Activated CD4-positive, alpha-beta T cell treated with anti-CD3 and anti-CD28 coated beads for 36 hours (primary cell): ENCODE measurements around the gene PTPRN. TPM values are rescaled to one million over a fixed set of nuclear protein-coding genes. Genes with fewer than 3 reads are reported as not detected.
A peak's percentile ranks its signal among the peaks of the same experiment; 100 is the strongest.

ENCODE experiments used
- ATAC-seq: fragments of 200-7000 bp; cut with Tn5 transposase; one replicate; pipeline ENCODE4 v1.10.0; 2021; ENCODE audit warnings: mild to moderate bottlenecking, moderate library complexity
- CTCF ChIA-PET: fragments of 350-600 bp; sonication (Branson Sonifier 250); formaldehyde crosslinking; loops from one replicate; lab custom pipeline; 2021; ENCODE audit warnings: antibody characterized with exemption; lab: Charles Lee
- POLR2A ChIA-PET: fragments of 350-600 bp; sonication (Branson Sonifier 250); formaldehyde crosslinking; loops from one replicate; lab custom pipeline; 2021; ENCODE audit warnings: antibody characterized with exemption, inconsistent platforms; lab: Charles Lee
- DNase-seq: peaks from one replicate; pipeline ENCODE4 v3.0.0-alpha.2; 2020
- H3K27ac Mint-ChIP-seq: one replicate; pipeline ENCODE4 v1.8.0; 2021; ENCODE audit warnings: mixed read lengths
- H3K27me3 Mint-ChIP-seq: one replicate; pipeline ENCODE4 v1.8.0; 2021; ENCODE audit warnings: mixed read lengths
- H3K36me3 Mint-ChIP-seq: one replicate; pipeline ENCODE4 v1.8.0; 2021; ENCODE audit warnings: low read depth, mixed read lengths
- H3K4me1 Mint-ChIP-seq: one replicate; pipeline ENCODE4 v1.8.0; 2021; ENCODE audit warnings: mixed read lengths
- H3K4me3 Mint-ChIP-seq: one replicate; pipeline ENCODE4 v1.8.0; 2021; ENCODE audit warnings: mild to moderate bottlenecking, moderate library complexity, mixed read lengths
- H3K9me3 Mint-ChIP-seq: one replicate; pipeline ENCODE4 v1.8.0; 2021; ENCODE audit warnings: low read depth, mixed read lengths
- intact Hi-C, 2 experiments: fragments of 100-400 bp; cut with DNase I in 1 of 2; cut with micrococcal nuclease in 1 of 2; formaldehyde crosslinking; loops; one replicate each; pipeline versions ENCODE4 v1.14.2 to v1.15.1; 2022 to 2024; cut with DNase I, micrococcal nuclease
- total RNA-seq, 2 experiments: library from RNA; stranded (reverse); gene quantifications; one replicate each; pipeline ENCODE4 v1.2.3, GENCODE V29; 2021

The PTPRN gene
- under 1 TPM; 0.30 to 0.43 TPM for total RNA-seq

DNA sequence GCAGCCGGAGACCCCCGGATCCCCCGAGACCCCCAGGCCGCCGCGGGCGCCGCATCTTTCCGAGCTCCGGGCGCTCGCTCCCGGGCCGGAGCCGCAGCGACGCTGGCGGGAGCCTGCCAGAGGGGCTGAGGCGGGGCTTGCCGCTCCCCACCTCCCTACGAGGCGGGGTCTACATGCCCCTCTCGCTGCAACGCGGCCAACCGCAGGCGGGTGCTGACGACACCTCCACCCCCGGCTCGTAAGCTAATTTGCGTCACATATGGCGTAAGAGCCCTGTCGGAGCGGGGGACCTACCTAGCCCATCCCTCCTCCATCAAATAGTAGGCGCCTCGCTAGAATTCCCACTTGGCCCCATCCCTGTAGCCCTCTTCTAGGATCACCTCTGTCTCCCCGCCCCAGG lies at the start of gene PTPRN:
TSS of gene PTPRN (minus strand) at position 124 of the 400 bp plus-strand sequence. CDS start at position 55, 69 bp downstream.
- DNase-seq (no peak), ATAC-seq (no peak)
- ChIA-PET POLR2A (no interaction called here), CTCF (interaction anchor here (1.0 to 3.4 kb wide), 2 partner anchors 11 to 14 kb away, joined by 3 to 12 read pairs; no protein-coding TSS in a partner anchor)
- no peak within 1 kb of the TSS for H3K4me3 Mint-ChIP-seq
- intact Hi-C loops = loop anchor here in 1 of 2 experiments (5.0 to 10.0 kb wide), 2 partner anchors 324 to 347 kb away; partner anchors contain the start of gene FEV
- no peak within 1 kb of the TSS for H3K27ac Mint-ChIP-seq
- H3K27me3 Mint-ChIP-seq = peaks cover 38% of the 10 kb centered on the region
- H3K36me3 Mint-ChIP-seq = no peaks in the 10 kb centered on the region
- H3K4me1 Mint-ChIP-seq = peaks cover 7% of the 10 kb centered on the region
- H3K9me3 Mint-ChIP-seq = no peaks in the 10 kb centered on the region

DNA sequence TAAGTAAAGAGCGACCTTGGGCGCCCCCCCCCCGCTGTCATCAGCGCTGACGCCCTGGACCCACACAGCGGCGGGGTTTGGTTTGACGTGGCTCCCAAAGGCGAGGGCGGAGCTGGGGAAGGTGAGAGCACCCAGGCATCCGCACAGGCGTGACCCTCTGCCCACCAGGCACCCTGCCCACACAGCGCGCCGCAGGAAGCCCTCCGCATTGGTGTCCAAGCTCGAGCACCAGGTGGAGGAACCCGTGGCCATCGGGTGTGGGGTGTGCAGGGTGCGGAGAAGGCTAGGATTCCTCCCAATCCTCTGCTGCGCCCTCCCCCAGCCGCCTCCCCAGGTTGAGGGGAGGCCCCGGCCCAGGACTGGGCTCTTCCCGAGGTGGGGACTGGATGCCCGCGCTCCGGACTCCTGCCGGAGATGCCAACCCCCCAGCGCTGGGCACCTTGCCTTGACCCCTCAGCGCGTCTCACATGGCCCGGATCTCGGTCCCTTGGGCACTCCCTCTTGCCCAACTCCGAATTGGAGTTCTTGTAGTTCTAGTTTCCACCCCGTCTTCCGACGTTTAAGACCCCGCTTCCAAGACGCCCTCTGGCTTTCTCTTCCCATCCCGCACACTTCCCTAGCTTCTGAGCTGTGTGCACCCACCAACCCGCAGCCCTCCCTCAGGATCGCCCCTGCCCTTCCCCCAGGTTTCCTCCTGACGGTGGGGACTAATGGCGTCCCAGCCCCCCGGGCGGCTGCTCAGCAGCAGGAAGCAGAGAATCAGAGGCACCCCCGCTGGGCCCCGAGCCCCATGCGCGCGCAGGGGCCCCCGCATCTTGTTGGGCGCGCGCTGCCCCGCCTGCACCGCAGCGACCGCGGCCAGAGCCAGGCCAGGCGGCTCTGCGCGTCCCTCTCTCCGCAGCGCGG lies 49.2 kb upstream of the PTPRN start:
- DNase-seq (peak; percentile 46), ATAC-seq (peak; percentile 53)
- Mint-ChIP-seq H3K36me3 (no peaks in the 10 kb centered on the region), H3K27ac (no peak overlapping the region), H3K9me3 (no peaks in the 10 kb centered on the region), H3K27me3 (peaks cover 41% of the 10 kb centered on the region), H3K4me3 (no peak overlapping the region), H3K4me1 (peaks cover 6% of the 10 kb centered on the region)
- CTCF ChIA-PET = interaction anchor here (0.6 to 0.7 kb wide), 2 partner anchors 77 to 295 kb away, joined by 3 read pairs; no protein-coding TSS in a partner anchor
- intact Hi-C loops = no loop called here
- POLR2A ChIA-PET = no interaction called here

DNA sequence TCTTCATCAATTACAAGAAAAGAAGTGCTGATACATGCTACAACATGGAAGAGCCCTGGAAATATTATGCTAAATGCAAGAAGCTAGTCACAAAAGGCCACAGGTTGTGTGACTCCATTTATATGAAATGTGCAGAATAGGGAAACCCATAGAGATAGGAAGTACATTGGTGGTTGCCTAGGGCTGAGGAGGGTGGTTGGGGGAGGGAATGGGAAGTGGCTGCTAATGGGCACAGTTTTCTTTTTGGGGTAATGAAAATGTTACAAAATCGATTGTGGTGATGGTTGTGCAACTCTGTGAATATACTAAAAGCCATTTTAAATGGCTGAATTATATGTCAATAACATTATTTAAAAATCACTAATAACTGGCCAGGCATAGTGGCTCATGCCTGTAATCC lies 47.6 kb upstream of the PTPRN start:
- H3K4me1 Mint-ChIP-seq = peaks cover 3% of the 10 kb centered on the region
- ATAC-seq (no peak), DNase-seq (no peak)
- no peak overlapping the region for H3K4me3 Mint-ChIP-seq
- no peaks in the 10 kb centered on the region for H3K9me3 Mint-ChIP-seq
- intact Hi-C loops = no loop called here
- ChIA-PET POLR2A (no interaction called here), CTCF (interaction anchor here (0.6 to 1.2 kb wide), 6 partner anchors 11 to 948 kb away, joined by 3 to 4 read pairs (median 3); no protein-coding TSS in a partner anchor)
- peaks cover 41% of the 10 kb centered on the region for H3K27me3 Mint-ChIP-seq
- H3K36me3 Mint-ChIP-seq = no peaks in the 10 kb centered on the region
- no peak overlapping the region for H3K27ac Mint-ChIP-seq

DNA sequence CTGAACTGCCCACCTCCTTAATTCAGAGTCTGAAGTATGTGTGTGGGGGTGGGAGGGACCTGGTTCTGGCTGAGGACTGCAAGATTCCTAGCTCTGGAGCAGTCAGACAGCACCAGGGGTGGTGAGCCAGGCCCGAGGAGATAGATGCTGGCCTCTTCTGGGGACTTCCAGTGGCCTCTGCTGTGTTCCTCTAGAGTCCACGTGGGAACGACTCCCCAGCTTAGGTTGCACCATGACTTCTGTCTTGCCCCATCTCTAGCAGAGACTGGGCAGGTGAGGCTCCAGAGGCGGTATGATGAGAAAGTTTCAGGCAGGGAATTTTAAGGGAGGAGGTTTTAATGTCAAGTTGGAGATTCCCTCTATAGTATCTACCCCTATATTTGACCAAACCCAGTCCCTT lies 45.4 kb upstream of the PTPRN start:
- POLR2A ChIA-PET = no interaction called here
- intact Hi-C loops = loop anchor here in 1 of 2 experiments (5.0 kb wide), 1 partner anchor 192 kb away; the partner anchor contains the start of gene NHEJ1
- Mint-ChIP-seq H3K36me3 (no peaks in the 10 kb centered on the region), H3K27ac (no peak overlapping the region), H3K4me1 (peaks cover 3% of the 10 kb centered on the region), H3K9me3 (no peaks in the 10 kb centered on the region), H3K4me3 (no peak overlapping the region), H3K27me3 (peaks cover 36% of the 10 kb centered on the region)
- ATAC-seq (no peak), DNase-seq (no peak)
- CTCF ChIA-PET = interaction anchor here (0.7 to 0.9 kb wide), 3 partner anchors 68 to 633 kb away, joined by 3 read pairs; no protein-coding TSS in a partner anchor

DNA sequence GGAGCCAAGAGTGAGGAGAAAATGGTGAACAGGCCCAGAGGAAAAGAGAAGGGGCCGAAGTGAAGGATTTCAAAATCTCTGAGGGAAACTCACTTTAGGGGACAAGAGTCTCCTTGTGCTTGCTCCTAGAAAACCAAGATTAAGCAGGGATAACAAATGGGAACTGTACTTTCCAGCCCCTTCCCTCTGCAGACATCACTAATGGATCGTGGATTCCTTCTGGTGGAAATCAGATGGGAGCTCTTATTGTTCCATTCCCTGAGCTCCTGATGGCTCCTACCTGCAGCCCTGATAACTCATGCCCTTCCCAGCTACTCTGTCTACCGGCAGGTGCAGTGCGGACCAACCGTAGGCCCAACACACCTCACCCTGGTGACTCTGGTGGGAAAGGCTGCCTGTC lies 43.9 kb upstream of the PTPRN start:
- Mint-ChIP-seq H3K27ac (no peak overlapping the region), H3K4me3 (no peak overlapping the region), H3K9me3 (no peaks in the 10 kb centered on the region), H3K4me1 (no peaks in the 10 kb centered on the region), H3K36me3 (no peaks in the 10 kb centered on the region), H3K27me3 (peaks cover 33% of the 10 kb centered on the region)
- POLR2A ChIA-PET = no interaction called here
- ATAC-seq (no peak), DNase-seq (no peak)
- intact Hi-C loops = loop anchor here (2.0 to 5.0 kb wide), 2 partner anchors 191 to 294 kb away; partner anchors contain the start of gene NHEJ1 (in 1 of the 2)
- CTCF ChIA-PET = interaction anchor here (0.7 to 1.6 kb wide), 9 partner anchors 8 to 201 kb away, joined by 3 to 7 read pairs (median 4); partner anchors contain the start of gene DNAJB2

DNA sequence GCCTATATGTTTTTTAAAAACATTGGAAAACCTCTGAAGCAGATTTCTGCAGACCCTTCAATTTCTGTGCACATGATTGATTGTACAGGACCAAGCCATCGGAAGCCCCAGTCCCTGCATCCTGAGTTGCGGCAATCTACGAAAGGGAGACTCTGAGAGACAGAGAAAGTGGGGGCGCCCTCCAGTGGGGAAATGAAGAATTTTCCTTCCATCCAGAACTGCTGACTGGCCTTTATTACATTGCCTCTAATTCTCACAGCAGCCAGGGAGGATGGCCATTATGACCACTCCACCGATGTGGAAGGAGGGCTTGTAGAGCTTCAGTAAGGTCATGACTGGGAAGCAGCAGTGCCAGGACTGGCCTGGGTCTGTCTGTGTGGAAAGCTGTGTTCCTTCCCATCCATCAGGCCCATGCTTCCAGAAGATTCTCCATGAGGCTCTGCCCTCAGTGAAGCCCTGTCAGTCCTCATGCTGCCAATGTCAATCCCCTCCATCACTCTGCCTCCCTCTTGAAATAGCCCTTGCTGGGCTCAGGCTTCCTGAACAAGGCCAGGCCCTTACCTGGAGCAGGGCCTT lies 43.3 kb upstream of the PTPRN start:
- peak; percentile 86 for DNase-seq
- intact Hi-C loops = loop anchor here (1.0 to 5.0 kb wide), 3 partner anchors 190 to 294 kb away; partner anchors contain the start of gene NHEJ1 (in 2 of the 2)
- ATAC-seq = peak; percentile 96
- POLR2A ChIA-PET = interaction anchor here (0.7 kb wide), 1 partner anchor 17 kb away, joined by 5 read pairs; no protein-coding TSS in a partner anchor
- Mint-ChIP-seq H3K4me3 (no peak overlapping the region), H3K27me3 (peaks cover 30% of the 10 kb centered on the region), H3K9me3 (no peaks in the 10 kb centered on the region), H3K4me1 (no peaks in the 10 kb centered on the region), H3K27ac (no peak overlapping the region), H3K36me3 (no peaks in the 10 kb centered on the region)
- CTCF ChIA-PET = interaction anchor here (0.7 to 1.6 kb wide), 4 partner anchors 11 to 227 kb away, joined by 3 to 7 read pairs (median 4); partner anchors contain the start of gene DNAJB2

DNA sequence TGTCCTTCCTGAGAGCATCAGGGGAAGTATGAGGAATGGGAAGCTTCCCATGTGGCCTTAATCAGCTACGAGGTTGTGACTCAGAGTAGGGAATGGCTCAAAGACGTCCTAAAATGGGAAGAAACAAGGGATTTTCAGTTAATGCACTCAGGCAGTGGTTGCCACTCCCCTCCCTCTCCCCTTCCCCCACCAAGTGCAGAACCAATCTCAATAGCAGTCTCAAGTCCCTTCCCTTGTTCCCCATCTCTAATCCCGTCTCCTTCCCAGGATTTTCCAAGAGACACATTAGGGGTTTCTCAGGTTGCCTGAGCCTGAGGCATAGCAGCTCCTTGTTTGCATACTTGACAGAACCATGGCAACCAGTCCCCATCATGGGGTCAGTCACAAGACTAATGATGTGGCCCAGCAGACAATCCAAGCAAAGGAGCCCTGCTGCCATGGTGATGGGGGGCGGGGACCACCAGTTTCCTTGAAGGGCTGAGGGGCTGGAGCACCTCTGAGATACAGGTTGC lies 41.6 kb upstream of the PTPRN start:
- intact Hi-C loops = loop anchor here in 1 of 2 experiments (5.0 kb wide), 1 partner anchor 188 kb away; the partner anchor contains the start of gene NHEJ1
- no peak overlapping the region for H3K4me3 Mint-ChIP-seq
- CTCF ChIA-PET = interaction anchor here (0.6 to 1.7 kb wide), 10 partner anchors 10 to 408 kb away, joined by 3 to 6 read pairs (median 4); no protein-coding TSS in a partner anchor

DNA sequence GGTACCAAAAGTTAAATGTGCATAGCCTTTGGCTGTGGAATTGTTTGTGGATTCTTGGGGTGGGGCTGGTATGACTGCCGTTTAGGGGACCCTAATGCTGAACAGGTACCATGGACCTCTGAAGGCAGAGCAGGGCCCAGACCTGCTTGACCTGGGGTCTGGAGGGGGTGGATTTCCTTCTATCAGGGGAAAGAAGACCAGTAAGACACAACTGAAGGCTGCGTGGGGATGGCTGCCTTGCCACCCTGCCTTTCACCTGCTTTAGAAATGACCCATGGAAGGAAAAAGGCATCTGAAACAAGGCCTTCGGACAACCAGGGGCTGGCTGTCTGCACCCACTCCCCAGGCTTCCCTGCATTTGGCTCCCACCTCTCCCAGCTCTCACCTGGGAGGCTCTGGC lies 41.0 kb upstream of the PTPRN start:
- ChIA-PET CTCF (interaction anchor here (0.6 to 1.7 kb wide), 5 partner anchors 53 to 473 kb away, joined by 3 to 4 read pairs (median 3); no protein-coding TSS in a partner anchor), POLR2A (no interaction called here)
- DNase-seq (no peak), ATAC-seq (no peak)
- intact Hi-C loops = loop anchor here in 1 of 2 experiments (5.0 kb wide), 1 partner anchor 188 kb away; the partner anchor contains the start of gene NHEJ1
- no peak overlapping the region for H3K4me3 Mint-ChIP-seq
- no peaks in the 10 kb centered on the region for H3K4me1 Mint-ChIP-seq
- H3K27me3 Mint-ChIP-seq = peaks cover 19% of the 10 kb centered on the region
- H3K27ac Mint-ChIP-seq = no peak overlapping the region
- no peaks in the 10 kb centered on the region for H3K36me3 Mint-ChIP-seq
- no peaks in the 10 kb centered on the region for H3K9me3 Mint-ChIP-seq

More for the DNA sequence above, 41.6 kb upstream of the PTPRN start:
- no peaks in the 10 kb centered on the region for H3K36me3 Mint-ChIP-seq
- peaks cover 25% of the 10 kb centered on the region for H3K27me3 Mint-ChIP-seq
- DNase-seq (no peak), ATAC-seq (no peak)
- POLR2A ChIA-PET = no interaction called here
- no peaks in the 10 kb centered on the region for H3K4me1 Mint-ChIP-seq
- no peak overlapping the region for H3K27ac Mint-ChIP-seq
- no peaks in the 10 kb centered on the region for H3K9me3 Mint-ChIP-seq

DNA sequence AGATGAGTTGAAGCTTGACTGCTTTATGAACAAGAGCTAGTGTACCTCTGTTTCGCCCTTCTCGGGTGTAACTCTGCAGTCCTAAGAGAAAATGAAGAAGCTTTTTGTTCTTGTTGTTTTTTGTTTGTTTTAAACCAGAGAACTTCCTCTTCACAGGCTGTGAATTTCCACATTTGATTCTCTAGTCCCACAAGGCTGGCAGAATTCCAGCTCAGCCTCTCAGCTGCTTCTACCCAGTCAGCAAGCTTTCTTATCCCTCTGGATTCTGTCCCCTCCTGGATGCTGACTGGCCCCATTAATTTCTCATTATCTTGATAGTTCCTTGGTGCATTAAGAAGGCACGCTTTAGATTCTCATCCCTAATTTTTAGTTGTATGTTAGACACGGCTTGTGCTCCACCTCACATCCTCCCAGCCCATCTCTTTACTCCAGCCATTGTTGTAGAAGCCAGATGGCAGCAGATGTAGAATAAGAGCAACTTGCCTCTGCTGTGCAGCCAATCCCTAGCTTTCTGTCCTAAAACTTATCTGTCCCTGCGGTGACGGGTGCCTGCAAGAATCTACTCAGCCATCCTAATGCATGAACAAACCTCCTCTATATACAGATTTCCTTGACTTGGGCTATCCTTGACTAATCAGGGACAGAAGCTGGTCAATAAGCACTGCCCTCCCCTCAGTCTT lies 35.7 kb upstream of the PTPRN start:
- Mint-ChIP-seq H3K4me3 (no peak overlapping the region), H3K27me3 (peaks cover 11% of the 10 kb centered on the region), H3K9me3 (no peaks in the 10 kb centered on the region), H3K27ac (no peak overlapping the region), H3K4me1 (no peaks in the 10 kb centered on the region), H3K36me3 (no peaks in the 10 kb centered on the region)
- ChIA-PET POLR2A (interaction anchor here (0.6 kb wide), 1 partner anchor 86 kb away, joined by 4 read pairs; no protein-coding TSS in a partner anchor), CTCF (interaction anchor here (0.7 to 1.7 kb wide), 5 partner anchors 9 to 271 kb away, joined by 3 to 4 read pairs (median 4); no protein-coding TSS in a partner anchor)
- intact Hi-C loops = no loop called here
- ATAC-seq = no peak
- DNase-seq = no peak

DNA sequence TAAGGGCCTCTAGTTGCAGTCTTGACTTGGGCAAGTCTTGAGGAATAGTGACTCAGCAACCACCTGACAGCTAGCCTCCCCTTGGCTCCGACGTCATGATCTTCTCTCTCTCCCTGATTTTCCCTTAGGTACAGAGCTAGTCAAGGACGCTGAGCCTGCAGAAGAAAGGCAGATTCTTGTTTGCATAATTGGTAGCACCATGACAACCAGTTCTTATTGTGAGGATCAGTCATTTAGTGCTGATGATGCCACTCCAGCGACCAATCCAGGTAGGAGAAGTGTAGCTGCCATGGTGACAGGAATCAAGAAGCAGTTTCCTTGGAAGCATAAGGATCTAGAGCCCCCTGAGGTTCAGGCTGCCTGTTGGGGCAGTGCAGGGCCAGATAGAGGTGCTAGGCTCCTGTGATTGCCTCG lies 26.2 kb upstream of the PTPRN start:
- ATAC-seq = no peak
- ChIA-PET POLR2A (no interaction called here), CTCF (interaction anchor here (0.6 to 1.3 kb wide), 3 partner anchors 22 to 40 kb away, joined by 3 to 5 read pairs (median 3); no protein-coding TSS in a partner anchor)
- Mint-ChIP-seq H3K4me3 (no peak overlapping the region), H3K36me3 (no peaks in the 10 kb centered on the region), H3K4me1 (no peaks in the 10 kb centered on the region), H3K27me3 (peaks cover 52% of the 10 kb centered on the region), H3K9me3 (peaks cover 10% of the 10 kb centered on the region), H3K27ac (no peak overlapping the region)
- intact Hi-C loops = no loop called here
- no peak for DNase-seq
